GM19023 (cell line): ENCODE data around the gene KRTAP2-4.
"Not testable (repeated sequence)": the region's sequence is repeated elsewhere in the genome, so short reads cannot be mapped to it uniquely, and the experiment has no call there.

Source experiments
- ATAC-seq: cut with Tn5 transposase; IDR thresholded peaks from one replicate; pipeline ENCODE4 v1.9.1; 2021; ENCODE audit warnings: mild to moderate bottlenecking, moderate library complexity; ENCODE audit not compliant: unreplicated experiment

KRTAP2-4 gene

DNA sequence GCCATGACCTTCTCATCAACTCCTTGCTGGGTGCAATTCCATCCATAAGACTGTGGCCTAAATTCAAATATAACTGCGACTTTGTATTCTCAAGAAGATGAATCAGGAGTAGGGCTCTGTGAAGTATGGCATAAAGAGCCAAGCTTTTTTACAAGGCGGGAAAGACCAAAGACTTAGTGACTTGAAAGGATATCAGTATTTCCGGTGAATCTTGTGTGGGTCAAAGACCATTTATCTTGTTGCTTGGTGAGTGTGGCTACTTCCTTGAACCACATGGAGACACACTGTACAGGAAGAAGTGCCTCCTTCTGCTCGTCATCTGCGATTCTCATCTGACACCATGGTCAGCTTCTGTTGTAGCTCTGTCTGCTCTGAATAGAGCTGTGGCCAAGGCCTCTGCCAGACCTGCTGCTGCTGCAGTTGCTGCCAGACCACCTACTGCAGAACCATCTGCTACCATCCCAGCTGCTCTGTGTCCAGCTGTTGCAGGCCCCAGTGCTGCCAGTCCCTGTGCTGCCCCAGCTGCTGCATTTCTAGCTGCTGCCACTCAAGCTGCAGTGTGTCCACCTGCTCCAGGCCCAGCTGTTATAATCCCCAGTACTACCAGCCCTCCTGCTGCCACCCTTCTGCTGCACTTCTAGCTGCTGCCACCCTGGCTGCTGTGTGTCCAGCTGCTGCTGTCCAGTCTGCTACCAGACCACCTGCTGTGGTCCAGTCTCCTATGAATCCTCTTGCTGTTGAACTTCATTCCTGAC, 6.1 kb upstream of the KRTAP2-4 start:
- ATAC-seq, result no peak

DNA sequence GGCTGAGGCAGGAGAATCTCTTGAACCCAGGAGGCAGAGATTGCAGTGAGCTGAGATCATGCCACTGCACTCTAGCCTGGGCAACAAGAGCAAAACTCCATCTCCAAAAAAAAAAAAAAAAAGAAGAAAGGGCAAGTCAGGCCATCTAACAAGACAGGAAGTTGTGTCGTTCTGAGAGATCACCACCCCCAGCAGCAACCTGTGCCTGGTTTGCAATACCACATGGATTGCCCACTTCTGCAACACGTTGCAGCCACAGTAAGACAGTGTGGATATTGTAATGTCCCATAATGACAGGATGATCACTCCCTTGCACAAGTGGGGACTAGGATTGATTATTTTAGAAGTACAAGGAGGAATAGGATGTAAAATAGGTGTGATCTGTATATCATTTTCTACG, 3.4 kb upstream of the KRTAP2-4 start:
- no peak for ATAC-seq

DNA sequence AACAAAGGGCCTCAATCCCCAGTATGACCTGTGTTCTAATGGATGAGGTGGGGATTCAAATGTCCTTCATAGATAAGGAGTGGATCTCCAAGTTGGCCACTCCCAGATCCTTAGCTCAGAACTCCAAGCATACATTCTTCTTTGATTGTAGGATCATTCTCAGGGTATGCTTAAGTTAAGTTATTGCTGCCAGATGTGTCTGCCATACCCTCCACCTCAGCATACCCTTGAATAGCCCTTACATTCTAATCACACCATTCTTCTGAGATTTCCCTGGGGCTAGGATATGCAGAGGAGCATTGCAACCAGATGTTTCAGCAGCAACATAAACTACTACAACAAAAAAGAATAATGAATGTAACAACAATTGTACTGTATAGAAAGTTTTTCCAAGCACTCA, 1.6 kb upstream of the KRTAP2-4 start:
- ATAC-seq, result no peak

DNA sequence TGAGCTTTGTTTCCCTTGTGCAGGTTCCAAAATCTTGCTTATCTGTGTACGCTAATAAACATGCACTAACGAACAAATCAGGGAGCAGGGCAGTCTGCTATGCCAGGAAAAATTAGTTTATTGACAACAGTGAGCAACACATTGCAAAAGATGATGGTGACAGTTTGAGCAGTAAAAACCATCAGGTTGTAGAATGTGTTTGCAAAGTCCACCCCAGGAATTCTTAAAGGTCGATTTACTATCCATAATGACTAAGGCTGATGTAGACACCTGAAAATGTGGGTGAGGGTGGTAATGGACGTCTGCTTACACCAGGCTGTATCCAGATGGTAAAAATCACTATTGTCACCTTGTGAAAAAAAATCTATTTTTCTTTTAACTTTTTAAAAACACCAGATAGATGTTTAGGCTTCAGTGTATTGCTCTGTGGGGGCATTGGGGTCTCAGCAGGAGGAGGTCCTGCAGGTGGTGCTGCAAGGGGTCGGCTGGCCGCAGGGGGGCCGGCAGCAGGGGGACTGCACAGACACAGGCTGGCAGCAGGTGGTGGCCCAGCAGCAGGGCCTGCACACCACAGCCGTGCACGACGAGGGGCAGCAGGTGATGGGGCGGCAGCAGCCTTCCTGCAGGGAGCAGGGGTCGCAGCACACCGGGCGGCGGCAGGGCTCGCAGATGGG, 526 bp downstream of the KRTAP2-4 start:
- not testable (repeated sequence) for ATAC-seq

DNA sequence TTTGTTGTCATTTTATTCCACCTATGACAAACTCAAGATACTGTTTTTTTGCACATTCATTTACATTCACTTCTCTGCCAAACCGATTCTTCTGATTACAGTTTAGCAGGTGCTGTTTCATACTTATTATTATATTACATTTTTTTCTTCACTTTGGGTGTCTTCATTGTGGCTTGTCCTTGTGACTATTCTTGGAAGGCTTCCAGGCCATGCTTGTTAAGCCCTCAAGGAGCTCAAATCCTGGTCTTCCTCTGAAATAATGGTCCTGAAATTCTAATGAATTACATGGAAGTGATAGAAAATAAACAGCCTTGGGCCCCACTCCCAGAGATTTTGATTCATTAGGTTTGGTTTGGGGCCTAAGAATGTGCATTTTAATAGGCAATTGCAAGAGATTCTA, 1.4 kb downstream of the KRTAP2-4 start:
- no peak for ATAC-seq

DNA sequence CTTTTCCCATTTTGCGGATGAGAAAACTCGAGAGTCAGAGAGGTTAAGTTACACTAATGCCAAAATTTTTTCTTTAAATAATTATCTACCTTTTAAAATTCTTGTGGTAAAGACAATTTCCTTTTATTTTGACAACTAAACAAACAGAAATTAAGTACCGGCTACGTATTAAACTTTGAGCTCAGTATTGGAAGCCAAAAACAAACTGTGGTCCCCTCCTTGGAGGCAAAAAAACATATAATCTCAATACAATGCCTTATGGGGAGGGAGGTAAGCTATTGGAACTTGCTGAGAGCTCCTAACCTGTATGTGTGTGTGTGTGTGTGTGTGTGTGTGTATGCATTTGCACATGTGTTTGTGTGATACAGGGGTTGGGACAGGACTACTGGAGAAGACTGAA, 2.2 kb downstream of the KRTAP2-4 start:
- no peak for ATAC-seq

DNA sequence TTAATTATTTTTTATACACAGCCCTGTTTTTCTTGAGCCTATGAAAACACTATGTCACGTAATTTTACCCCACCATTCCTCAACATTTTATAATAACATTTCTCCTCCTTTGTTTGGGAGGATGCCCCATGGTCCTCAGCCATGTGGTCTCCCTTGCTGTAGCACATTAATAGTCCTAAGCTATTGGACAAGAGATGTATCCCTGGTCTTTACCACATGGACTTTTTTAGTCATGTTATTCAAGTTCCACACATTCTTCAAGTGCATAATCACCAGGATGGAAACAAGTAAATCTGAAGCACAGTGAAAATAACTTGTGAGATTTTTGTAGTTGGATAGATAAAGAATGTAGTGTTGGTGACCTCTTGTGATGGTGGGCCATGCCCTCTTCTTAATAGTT, 3.7 kb downstream of the KRTAP2-4 start:
- ATAC-seq, result no peak

DNA sequence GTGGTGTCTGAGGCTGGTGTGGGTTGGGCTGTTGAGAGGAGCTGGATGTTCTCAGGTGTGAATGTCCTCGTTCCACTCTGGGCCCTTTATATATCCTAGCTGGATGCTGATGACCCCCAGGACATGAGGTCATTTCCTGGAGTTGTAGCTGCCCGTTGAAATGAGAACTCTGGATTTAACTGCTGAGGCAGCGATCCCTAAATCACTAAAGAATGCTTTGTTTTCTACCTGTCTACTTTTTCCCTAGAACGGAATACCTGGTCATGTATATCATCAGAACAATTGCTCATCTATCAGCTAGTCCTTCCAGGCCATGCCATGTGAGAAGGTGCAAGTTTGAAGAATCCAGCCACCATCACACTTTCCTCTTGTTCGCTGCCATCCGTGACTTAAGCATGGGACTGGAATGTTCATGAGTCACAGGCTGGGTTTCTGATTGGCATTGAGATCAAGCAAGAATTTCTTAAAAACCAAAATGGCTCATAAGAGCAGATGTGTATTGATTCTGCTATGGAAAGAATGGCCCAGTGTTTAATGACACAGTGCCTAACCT, 5.6 kb downstream of the KRTAP2-4 start, which contains the start of gene KRTAP2-3:
Gene KRTAP2-3 (minus strand): TSS at position 63 of the 553 bp plus-strand sequence. CDS start 64 bp downstream, outside the sequence.
- ATAC-seq, result no peak

DNA sequence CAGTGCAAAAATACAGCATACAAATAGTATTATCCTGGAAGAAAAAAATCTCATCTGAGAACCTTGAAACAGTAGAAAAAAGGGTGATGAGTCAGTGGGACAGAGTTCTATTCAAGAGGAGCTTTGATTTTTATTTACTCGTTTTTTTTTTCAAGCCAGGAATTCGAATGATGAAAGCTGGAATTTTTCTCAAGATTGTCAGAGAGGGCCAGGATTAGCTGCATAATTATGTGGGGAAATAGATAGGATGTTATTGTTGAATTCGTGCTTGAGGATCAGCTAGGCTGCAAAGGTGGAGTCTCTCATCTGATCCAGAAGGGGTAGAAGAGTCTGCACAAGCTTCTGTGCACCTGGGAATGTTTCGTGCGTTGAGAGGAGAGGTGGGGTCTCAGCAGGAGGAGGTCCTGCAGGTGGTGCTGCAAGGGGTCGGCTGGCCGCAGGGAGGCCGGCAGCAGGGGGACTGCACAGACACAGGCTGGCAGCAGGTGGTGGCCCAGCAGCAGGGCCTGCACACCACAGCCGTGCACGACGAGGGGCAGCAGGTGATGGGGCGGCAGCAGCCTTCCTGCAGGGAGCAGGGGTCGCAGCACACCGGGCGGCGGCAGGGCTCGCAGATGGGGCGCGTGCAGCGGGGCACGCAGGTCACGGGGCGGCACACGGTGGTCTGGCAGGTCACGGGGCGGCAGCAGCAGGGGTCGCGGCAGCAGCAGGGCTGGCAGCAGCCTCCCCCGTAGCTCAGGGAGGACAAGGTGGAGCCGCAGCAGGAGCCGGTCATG, 6.2 kb downstream of the KRTAP2-4 start:
- ATAC-seq, result not testable (repeated sequence)

DNA sequence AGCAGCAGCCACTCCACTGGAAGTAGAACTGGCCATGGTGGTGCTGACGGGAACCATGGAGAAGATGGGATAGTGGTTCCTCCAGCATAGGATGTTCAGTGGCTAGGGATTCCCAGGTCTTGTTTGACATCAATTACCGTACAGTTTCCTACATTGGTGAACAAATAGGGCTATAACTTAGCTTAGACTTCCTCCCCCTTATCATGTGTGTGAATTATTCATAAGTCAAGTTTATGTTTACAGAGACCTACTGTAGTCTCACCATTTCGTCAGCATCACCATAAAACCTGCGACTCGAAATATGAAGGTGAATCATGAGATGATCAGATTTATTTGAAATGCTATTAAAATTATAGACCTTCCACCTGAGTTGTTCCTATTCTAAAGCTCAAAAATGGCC, 6.9 kb downstream of the KRTAP2-4 start:
- no peak for ATAC-seq

DNA sequence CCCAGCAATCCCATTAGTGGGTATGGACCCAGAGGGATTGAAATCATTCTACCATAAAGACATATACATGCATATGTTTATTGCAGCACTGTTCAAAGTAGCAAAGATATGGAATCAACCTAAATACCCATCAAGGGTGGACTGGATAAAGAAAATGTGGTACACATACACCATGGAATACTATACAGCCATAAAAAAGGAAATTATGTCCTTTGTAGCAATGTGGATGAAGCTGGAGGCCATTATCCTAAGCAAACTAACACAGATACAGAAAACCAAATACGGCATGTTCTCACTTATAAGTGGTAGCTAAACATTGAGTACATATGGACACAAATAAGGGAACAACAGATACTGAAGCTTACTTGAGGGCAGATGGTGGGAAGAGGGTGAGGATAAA, 8.1 kb downstream of the KRTAP2-4 start:
- no peak for ATAC-seq

DNA sequence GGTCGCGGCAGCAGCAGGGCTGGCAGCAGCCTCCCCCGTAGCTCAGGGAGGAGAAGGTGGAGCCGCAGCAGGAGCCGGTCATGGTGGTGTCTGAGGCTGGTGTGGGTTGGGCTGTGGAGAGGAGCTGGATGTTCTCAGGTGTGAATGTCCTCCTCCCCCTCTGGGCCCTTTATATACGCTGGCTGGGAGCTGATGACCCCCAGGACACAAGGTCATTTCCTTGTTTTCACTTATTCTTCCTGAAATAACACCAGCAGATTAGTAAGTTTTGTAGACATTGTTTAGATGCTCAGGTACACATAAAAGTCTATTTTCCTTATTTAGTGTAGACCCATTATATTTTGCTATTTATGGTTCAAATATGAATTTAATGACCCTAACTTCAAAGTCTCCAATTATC, 10.5 kb downstream of the KRTAP2-4 start, which contains the start of gene KRTAP2-2:
Gene KRTAP2-2 (minus strand): TSS at position 101 of the 400 bp plus-strand sequence. CDS start 19 bp downstream, at position 82.
- ATAC-seq, result not testable (repeated sequence)

DNA sequence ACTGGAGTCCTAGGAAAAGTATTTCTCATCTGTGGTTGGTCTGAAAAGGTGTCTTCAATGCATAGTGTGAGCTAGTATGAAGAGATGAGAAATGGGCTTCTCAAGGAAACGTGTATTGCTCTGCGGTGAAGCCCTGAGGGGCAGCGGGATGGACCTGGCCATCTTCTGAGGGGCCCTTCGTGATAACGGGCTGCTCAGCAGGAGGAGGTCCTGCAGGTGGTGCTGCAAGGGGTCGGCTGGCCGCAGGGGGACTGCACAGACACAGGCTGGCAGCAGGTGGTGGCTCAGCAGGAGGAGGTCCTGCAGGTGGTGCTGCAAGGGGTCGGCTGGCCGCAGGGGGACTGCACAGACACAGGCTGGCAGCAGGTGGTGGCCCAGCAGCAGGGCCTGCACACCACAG, 11.1 kb downstream of the KRTAP2-4 start:
- not testable (repeated sequence) for ATAC-seq

DNA sequence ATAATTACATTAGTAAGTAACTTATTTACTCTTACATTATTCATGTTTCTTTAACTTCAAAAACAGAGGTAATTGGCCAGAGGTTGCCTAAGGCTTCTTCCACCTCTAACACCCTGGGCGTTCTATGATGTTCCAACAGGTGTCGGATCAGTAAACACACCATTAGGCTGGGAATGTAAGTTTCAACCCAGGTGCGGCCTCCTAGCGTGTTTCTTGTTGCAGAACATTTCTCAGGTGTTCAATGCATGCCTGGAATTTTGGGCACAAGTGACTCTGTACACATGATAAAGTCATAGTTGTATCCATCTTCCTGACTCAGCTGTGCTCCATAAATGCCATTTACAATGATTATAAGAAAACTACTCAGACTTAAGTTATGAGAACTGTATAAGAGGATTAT, 11.7 kb downstream of the KRTAP2-4 start:
- ATAC-seq, result no peak

DNA sequence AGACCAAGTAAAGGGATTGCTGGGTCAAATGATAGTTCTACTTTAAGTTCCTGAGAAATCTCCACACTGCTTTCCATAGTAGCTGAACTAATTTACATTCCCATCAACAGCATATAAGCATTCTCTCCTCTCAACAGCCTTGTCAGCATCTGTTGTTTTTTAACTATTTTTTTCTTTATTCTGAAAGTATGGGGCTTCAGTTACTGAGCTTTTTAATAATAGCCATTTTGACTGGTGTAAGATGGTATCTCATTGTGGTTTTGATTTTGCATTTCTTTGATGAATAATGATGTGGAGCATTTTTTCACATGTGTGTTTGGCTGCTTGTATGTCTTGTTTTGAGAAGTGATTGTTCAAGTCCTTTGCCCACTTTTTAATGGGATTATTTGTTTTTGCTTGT, 13.1 kb downstream of the KRTAP2-4 start:
- no peak for ATAC-seq

DNA sequence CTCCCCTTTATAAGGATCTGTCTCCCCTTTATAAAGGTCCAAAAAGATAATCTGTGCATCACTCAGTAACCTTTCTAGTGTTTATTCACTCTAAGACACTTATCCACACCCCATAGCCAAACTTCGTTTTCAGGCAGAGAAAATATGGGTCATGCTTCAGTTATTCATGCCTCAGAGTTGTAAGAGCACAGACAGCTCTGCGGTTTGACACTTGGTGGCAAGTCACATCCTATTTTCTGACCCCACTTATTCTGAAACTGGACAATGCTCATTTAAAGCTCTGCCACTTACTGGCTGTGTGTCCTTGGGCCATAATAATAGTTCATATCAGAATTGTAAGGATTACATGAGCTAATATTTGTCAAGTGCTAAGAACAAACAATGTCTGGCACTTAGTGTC, 16.6 kb downstream of the KRTAP2-4 start:
- no peak for ATAC-seq

DNA sequence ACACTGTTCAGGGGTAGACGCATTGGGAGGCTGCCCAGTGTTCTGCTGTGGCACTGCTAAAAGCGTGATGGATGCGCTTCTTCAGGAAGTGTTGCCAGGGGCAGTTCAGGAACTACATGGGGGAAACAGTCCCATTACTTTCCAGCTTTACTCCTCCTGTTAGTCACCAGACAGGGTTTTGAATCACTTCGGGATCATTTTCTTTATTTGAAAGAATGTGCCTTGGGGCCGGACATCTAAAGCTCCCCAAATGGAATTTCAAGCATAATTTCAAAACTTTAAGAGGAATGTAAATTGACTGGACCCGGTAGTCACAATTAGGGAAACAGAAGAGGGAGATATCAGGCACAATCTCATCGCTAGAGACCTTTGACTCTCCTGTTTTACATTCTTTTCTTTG, 17.2 kb downstream of the KRTAP2-4 start:
- ATAC-seq, result no peak

DNA sequence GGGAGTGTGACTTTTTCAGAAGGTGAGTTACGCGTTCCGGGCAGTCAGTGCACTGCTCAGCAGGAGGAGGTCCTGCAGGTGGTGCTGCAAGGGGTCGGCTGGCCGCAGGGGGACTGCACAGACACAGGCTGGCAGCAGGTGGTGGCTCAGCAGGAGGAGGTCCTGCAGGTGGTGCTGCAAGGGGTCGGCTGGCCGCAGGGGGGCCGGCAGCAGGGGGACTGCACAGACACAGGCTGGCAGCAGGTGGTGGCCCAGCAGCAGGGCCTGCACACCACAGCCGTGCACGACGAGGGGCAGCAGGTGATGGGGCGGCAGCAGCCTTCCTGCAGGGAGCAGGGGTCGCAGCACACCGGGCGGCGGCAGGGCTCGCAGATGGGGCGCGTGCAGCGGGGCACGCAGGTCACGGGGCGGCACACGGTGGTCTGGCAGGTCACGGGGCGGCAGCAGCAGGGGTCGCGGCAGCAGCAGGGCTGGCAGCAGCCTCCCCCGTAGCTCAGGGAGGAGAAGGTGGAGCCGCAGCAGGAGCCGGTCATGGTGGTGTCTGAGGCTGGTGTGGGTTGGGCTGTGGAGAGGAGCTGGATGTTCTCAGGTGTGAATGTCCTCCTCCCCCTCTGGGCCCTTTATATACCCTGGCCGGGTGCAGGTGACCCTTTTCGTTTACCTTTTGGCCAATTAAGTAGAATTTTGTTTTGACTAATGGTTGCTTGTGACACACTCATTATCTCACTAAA, 18.8 kb downstream of the KRTAP2-4 start, which contains the start of gene KRTAP2-1:
Gene KRTAP2-1 (minus strand): TSS at position 582 of the 731 bp plus-strand sequence. CDS start 49 bp downstream, at position 533.
- ATAC-seq, result not testable (repeated sequence)

DNA sequence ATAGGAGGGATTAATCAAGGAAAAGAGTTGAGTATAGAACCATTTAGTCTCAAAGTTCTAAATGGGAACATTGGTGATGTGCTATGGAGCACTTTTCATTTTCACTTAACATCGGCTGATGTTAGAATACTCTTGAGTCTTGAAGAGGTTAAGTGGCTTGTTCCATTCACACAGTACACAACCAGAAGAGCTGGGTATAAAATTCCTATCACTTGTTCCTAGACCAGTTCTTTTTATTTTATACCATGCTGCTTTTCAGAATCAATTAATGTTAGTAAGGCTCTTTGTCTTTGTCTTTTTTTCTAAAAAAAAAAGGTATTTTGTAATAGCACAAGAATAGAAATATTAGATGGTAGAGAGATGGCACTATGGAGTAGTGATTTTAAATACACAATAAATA, 22.7 kb downstream of the KRTAP2-4 start:
- ATAC-seq, result no peak
